Kidney epithelial cell (primary cell): Measurements from ENCODE around the gene C19orf81. TPM values are rescaled to one million over a fixed set of nuclear protein-coding genes. Genes with fewer than 3 reads are reported as not detected.

Experiments used
- DNase-seq: peaks from one replicate; pipeline ENCODE4 v3.0.0-alpha.2; 2010; ENCODE audit warnings: low read depth
- H3K27me3 ChIP-seq: 2 replicates; pipeline ENCODE4 v1.6.0; 2011; ENCODE audit warnings: low read length; ENCODE audit not compliant: control insufficient read depth, insufficient read depth
- H3K36me3 ChIP-seq: 2 replicates; pipeline ENCODE4 v1.5.1; 2011; ENCODE audit warnings: low read length; ENCODE audit not compliant: control insufficient read depth, insufficient read depth
- H3K4me3 ChIP-seq: 2 replicates; pipeline ENCODE4 v1.5.1; 2011; ENCODE audit warnings: low read depth, mild to moderate bottlenecking, control low read depth, low read length
- CTCF ChIP-seq: IDR thresholded peaks from 2 replicates; pipeline ENCODE4 v1.5.1; 2011; ENCODE audit warnings: mild to moderate bottlenecking, moderate library complexity, low read length, control low read depth, inconsistent platforms; ENCODE audit not compliant: insufficient read depth, poor library complexity, severe bottlenecking
- total RNA-seq: library from RNA; depleted of rRNA; stranded (reverse); fragments of >200 nt; gene quantifications from 2 replicates; pipeline ENCODE4 v1.2.3, GENCODE V29; 2015

The C19orf81 gene
- total RNA-seq, 1 donor from 2014 or later: 16.5 TPM

DNA sequence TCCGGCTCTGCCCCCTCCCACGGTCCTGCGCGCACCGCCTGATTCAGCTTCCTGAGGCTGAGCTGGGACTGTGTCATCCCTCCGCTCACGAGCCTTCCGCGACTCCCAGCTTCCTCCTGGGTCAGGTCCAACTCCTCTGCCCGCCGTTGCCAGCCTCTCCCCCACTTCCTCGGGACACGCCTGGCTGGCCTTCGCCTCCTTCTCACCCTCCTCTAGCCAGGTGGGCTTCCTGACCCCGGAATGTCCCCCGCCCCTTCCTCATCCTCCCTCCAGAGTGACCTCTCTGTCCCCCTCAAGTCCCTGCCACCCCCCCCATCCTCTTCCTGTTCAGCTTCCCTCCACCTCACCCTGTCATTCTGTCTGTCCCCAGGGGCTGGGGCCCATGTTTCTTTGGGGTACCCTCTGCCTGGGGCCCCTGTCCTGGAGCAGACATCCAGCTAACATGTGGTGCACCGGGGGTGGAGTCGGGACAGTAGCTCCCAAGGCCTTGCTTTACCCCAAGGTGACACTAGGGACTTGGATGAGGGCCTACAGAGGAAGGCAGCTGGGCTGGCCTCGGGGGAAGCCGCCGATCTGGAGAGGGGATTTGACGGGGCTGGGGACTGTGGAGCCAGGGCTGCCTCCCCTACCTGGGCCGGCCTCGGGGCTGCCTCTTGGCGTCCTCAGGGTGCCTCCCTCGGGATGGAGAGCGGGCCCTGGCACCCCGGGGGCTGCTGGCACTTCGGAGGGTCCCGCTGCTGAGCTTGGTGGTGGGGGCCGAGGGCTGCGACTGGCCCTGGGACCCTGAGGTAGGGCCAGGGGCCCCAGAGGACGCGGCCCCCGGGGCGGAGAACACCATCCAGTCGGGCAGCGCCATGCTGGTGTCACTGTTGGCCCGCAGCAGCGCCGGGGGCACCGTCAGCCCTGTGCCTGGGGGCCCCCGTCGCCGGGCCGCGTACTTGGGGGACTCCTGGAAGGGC is 53.9 kb downstream of the C19orf81 start:
- peak; percentile 18 for DNase-seq
- H3K4me3 ChIP-seq: peak overlapping the region; percentile 36
- no peaks in the 10 kb centered on the region for H3K27me3 ChIP-seq
- H3K36me3 ChIP-seq: no peaks in the 10 kb centered on the region
- TF ChIP-seq CTCF: no peak

- TF ChIP-seq CTCF: peak; percentile 37
- no peak overlapping the region for H3K4me3 ChIP-seq
- H3K36me3 ChIP-seq: no peaks in the 10 kb centered on the region
- no peaks in the 10 kb centered on the region for H3K27me3 ChIP-seq
- DNase-seq: no peak
Observed at GRCh38 chr19:50703915-50704796, 54.9 kb downstream of the C19orf81 start.

DNA sequence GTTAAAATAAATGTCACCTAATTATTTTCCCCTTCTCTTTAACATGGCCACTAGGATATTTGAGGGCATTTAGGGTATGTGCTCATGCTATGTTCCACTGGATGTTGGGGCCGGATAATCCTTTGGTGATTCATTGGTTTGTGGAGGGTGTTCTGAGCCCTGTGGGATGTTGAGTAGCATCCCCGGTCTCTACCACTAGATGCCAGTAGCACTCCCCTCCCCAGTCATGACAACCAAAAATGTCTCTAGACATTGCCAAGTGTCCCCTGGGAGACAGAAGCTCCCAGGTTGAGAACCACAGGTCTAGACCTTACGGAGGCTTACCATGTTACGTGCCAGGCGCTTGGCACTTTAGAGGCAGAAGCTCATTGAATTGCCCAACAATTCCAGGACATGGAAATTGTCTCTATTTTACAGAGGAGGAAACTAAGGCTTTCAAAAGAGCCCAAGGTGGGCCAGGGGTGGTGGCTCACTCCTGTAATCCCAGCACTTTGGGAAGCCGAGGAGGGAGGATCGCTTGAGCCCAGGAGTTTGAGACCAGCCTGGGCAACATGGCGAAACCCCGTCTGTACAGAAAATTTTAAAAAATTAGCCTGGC is 56.3 kb downstream of the C19orf81 start:
- Histone ChIP-seq H3K27me3 (no peaks in the 10 kb centered on the region), H3K4me3 (no peak overlapping the region), H3K36me3 (no peaks in the 10 kb centered on the region)
- TF ChIP-seq CTCF: peak; percentile 83
- peak; percentile 18 for DNase-seq

DNA sequence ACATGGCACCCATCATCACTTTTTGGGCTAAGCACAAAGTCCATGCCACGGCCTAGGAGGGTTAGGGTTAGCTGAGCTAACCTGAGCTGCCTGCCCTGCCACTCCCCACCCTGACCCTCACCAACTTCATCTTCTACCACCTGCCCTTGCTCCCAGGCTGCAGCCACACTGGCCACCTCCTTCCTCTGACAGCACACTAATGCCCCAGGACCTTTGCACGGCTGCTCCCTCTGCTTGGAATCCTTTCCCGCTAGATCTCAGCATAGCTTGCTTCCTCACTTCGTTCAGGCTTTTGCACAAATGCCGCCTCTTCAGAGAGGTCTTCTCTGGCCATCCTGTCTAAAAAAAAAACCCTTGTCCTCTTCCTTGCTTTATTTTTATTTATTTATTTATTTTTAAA is 57.1 kb downstream of the C19orf81 start:
- Histone ChIP-seq H3K27me3 (no peaks in the 10 kb centered on the region), H3K4me3 (no peak overlapping the region), H3K36me3 (no peaks in the 10 kb centered on the region)
- no peak for TF ChIP-seq CTCF
- no peak for DNase-seq

- no peak for DNase-seq
- TF ChIP-seq CTCF: no peak
- no peaks in the 10 kb centered on the region for H3K36me3 ChIP-seq
- no peaks in the 10 kb centered on the region for H3K27me3 ChIP-seq
- no peak overlapping the region for H3K4me3 ChIP-seq
Observed at GRCh38 chr19:50708179-50708879, 59.1 kb downstream of the C19orf81 start.
